Left colon (tissue), 2 donors: ENCODE results near the gene IQSEC1. TPM values are rescaled to one million over a fixed set of nuclear protein-coding genes. Genes with fewer than 3 reads are reported as not detected.

Experiments used
- ATAC-seq: fragments of 200-7000 bp; cut with Tn5 transposase; one replicate; pipeline ENCODE4 v1.9.1; 2020; ENCODE audit warnings: mild to moderate bottlenecking, moderate library complexity
- DNase-seq, 2 donors: peaks; one replicate each; pipeline ENCODE4 v3.0.0-alpha.2; 2020
- intact Hi-C, 2 donors: fragments of 100-400 bp; cut with DNase I in 1 of 2; cut with micrococcal nuclease in 1 of 2; formaldehyde crosslinking; loops; one replicate each; pipeline versions ENCODE4 v1.11.2 to v1.14.0; 2022; cut with DNase I, micrococcal nuclease
- total RNA-seq, 2 donors: library from RNA; stranded (reverse); fragmentation: NEBNext Ultra II Directional; extraction: Animal tissue kit (Norgen Biotek cat#: 25700); gene quantifications; one replicate each; pipeline ENCODE4 v1.2.1, GENCODE V29; 2021
- donor health status: DM: no; HTN: no; CAD: no.
- donor health status: DM: yes; HTN: yes; CAD: no.

IQSEC1 gene
- total RNA-seq, 2 donors from 2014 or later: 17.2 to 23.6 TPM

DNA sequence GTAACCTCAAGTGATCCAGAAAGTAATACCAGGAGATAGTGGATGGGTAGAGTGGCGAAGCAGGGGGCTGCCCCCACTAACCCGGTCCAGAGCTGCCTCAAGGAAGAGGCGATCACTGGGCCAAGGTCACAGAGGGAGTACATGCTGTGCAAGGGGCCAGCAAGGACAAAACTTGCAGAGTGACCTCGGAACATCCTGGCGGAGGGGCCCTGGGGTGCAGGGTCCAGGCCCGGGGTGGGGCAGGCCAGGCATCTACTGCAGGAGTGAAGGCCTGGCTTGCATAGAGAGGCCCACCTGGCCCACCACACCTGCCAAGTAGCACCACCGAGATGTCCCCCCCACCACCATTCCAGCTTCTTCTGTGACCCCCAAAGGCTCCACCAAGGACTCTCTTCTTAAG lies 17.6 kb downstream of the IQSEC1 start:
- intact Hi-C loops: no loop called here
- DNase-seq: no peak
- ATAC-seq: no peak

DNA sequence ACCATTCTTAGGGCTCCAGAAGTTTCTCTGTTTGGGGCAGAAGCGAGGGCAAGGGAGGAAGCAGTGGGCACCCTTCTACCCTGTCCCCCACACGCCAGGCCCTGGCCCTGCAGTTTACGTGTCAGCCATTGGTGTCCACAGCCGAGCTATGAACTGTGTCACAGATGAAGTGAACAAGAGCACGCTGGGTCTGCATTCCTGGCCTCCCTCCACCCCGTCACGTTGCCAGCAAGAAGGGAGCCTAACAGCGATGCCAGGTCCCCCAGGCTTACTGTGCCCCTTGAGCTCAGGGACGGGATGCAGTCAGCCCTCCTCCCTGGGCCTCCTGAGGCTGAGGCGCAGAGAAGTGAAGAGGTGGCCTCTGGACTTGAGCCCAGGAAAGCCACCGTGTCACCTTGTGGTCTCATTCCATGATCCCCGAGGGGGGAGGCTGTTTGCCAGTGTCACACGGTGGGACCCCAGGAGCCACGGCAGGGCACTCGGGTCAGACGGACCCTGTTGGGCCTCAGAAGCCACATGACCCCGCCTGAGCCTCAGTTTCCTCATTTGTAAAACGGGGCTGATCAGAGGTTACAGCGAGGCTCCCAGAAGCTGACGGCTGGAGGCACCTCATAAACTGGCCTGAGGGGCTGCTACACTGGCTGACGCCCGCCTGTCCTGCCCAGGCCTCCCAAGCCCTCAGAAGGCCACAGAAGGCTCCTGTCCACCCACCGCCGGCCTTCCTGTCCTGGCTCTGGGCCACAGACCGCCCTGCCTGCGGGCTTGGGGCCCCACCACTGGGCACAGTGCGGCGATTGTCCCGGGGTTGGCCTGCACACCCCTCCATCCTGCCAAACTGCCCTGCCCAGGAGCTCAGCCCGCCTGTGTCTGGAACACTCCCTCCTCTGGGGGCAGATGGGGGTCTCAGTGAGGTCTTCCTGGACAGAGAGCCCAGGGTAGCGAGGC lies 18.6 kb downstream of the IQSEC1 start:
- intact Hi-C loops: no loop called here
- DNase-seq (no peak), ATAC-seq (no peak)

DNA sequence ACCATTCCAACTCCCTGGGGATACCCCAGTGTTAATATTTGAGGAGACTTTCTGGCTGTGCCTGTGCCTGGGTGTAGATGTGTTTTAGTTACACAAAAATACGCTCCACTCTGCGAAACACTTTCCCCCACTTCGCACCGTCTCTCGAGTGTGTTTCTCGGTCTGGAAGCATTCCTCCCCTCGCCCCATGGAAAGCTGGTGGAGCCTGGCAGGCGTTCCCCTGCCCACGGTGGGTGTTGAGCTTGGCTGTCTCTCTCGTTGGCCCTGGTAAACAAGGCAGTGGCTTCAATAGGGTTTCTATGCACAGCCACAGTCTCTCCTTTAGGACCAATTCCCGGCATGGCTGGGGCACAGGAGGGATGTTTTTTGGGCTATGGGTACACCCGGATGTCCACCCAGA lies 19.3 kb downstream of the IQSEC1 start:
- no peak for DNase-seq
- no peak for ATAC-seq
- intact Hi-C loops: no loop called here

DNA sequence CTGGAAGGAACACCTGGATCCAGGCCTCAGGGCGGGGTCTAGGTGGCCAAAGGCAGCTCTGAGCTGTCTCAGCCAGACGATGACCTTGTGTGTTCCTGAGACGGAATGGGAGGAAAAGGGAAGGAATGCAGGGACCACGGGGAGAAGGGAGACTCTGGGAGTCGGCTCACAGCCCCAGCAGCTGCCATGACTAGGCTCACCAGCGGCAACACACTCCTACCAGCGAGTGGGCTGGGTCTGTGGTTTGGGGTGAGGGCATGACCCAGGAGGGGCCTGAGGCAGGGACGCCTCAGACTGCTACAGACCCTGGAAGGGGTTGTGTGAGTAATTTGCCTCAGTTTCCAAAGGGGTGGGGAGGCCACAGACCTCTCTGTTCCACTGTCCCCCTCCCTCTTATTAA lies 19.8 kb downstream of the IQSEC1 start:
- intact Hi-C loops: no loop called here
- ATAC-seq (no peak), DNase-seq (no peak)

DNA sequence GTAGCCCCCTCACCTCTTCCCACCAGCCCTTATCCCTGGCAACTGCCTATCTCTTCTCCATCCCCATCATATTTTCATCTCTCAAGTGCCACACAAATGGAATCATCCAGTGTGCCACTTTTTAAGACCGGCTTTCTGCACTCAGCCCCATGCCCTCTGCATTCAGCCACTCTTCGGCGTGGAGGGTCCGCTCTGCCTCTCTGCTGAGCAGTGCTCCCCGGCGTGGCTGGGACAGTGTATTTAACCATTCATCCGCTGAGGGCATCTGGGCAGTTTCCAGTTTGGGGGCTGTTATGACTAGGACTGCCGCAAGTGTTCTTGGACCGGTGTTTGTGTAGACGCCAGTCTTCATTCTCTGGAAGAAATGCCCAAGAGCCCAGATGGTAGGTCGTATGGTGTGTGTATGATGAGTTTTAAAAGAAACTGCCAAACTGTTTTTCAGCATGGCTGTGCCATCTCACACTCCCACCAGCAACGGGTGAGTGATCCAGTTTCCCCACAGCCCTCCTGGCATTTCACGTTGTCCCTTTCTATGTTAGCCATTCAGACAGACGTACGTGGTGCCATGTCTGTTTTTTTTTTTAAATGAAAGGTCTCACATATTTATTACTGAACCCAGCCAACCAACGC lies 20.9 kb downstream of the IQSEC1 start:
- intact Hi-C loops: no loop called here
- no peak for DNase-seq
- ATAC-seq: no peak

DNA sequence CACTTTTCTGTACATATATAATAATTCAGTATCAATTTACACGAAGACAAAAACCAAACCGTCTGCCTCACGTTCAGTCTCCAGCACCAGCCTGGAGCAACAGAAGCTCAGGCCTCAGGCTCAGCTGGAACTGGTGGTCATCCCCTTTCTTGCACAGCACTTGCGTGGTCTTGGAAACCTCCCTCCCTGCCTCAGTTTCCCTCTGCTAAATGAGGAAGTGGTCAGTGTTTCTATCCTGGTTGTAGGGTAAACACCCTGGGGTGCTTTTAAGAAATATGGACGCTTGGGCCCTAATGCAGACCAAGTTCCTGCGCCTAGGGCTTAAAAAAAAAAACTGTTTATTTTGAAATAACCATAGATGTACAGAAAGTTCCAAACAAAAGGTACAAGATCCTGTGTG lies 21.6 kb downstream of the IQSEC1 start:
- ATAC-seq: no peak
- intact Hi-C loops: no loop called here
- no peak for DNase-seq

DNA sequence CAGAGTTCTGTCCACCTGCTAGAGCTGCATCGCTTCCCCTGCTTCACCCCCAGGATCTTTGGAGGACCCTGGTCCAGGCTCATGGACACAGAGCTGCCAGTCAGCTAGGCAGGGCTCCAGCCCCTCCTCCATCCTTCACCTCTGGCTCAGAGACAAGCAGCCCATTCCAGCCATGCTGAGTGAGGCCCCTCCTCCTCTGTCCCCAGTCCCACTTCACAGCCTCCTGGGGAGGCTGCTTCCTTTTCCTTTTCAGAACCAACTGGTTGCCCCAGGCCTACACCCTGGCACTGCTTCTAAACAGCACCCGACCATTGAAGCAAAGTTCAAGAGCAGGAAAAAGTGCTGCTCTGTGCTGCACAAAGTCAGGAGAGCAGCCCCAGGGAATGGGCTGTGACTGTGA lies 22.2 kb downstream of the IQSEC1 start:
- ATAC-seq: no peak
- intact Hi-C loops: no loop called here
- no peak for DNase-seq

DNA sequence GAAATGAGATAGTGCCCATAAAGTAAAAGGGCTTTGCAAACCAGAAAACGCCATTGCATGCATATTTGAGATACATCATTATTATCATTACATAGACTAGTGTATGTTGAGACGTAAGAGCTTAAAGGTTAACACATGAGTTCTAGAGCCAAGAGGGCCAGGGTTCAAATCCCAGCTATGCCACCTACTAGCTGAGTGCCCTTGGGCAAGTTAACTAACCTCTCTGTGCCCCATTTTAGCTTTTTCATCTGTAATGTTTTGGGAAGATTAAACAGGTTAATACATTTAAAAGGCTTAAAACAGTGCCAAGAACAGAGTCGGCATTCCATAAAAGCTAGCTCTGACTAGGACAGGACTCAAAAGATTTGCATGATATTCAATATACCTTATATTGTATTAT lies 22.8 kb downstream of the IQSEC1 start:
- intact Hi-C loops: no loop called here
- ATAC-seq: no peak
- DNase-seq: no peak

DNA sequence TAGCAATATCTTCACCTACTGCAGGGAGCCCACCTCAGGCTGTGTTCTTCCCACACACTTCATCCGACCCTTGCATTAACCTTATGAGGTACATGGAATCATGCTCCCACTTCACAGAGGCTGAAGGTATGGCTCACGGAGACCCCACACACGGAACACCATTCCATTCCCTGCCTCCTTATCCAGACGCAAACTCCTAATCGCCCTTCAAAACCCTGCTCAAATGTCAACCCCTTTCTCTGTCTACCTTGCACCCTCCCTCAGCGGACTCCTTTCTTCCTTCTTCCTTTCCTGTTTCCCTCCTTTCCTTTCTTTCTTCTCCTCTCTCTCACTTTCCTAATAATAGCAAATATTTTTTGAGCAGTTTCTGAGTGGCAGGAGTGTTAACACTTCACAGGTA lies 23.8 kb downstream of the IQSEC1 start:
- ATAC-seq (no peak), DNase-seq (no peak)
- intact Hi-C loops: no loop called here

DNA sequence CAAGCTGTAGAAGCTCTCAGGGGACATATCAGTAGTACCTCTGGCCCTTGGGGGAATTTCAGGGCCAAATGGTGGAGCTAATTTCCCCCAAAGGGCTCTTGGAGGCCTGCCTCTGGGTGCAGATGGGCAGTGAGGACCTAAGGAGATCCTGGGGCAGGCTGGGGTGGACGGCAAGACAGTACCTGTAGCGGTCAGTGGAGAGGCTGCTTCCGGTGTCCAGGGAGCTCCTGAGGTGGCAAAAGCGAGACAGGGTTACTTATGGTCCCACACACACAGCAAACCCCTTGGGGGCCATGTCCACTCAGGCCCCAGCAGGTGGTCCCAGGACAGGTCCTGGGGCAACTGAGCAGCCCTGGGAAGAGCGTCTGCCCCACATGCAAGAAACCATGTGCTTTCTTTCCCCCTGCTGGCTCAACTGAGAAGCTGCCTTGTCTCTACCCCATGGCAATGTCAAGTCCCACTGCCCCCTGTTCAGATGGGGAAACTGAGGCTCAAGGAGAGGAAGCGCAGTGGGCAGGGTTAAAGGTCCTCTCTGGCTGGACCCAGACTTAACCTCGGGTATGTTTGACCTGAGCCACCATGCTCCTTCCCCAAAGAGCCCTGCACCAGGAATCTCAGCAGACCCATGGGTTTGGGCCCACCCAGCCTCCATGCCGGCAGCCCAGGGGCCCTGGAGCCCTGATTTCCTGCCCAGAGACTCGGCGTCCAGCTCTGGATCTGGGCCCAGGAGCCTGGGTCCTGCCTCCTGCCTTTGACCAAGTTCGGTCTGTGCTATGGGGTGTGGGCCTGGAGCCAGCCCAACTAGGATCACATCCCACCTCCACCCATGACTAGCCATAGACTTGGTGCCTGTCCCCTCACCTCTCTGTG lies 25.7 kb downstream of the IQSEC1 start:
- DNase-seq (no peak), ATAC-seq (no peak)
- intact Hi-C loops: no loop called here

DNA sequence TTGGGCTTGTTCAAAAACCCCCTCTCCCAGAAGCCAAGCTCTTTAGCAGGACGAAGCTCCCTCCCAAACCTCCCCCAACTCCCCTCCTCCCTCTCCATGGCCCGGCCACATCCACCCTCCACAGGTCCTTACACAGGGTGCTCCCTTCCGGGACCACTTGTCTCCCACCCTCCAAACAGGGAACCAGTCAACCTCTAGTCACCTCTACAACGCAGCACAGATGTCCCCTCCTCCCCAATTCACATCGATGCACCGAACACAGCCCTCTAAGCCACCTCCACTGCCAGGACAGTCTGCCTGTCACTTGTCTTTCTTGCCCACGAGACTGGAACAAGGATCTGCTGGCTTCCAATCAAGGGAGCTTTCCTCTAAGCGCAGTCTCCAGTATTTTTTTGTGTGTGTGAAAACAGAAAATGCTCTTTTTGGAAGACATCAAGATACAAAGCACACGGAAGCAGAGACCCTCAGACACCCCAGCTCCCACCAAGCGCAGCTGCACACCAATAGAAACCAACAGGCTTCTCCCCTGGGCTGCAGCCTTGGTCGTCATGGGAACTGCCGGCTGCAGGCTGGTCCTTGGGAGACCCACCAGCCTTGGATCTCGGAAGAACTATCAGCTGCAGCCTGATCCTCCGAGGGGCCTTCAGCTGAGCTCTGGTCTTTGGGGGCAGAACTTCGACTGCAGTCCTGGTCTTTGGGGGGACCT lies 26.5 kb downstream of the IQSEC1 start:
- DNase-seq (no peak), ATAC-seq (no peak)
- intact Hi-C loops: no loop called here

DNA sequence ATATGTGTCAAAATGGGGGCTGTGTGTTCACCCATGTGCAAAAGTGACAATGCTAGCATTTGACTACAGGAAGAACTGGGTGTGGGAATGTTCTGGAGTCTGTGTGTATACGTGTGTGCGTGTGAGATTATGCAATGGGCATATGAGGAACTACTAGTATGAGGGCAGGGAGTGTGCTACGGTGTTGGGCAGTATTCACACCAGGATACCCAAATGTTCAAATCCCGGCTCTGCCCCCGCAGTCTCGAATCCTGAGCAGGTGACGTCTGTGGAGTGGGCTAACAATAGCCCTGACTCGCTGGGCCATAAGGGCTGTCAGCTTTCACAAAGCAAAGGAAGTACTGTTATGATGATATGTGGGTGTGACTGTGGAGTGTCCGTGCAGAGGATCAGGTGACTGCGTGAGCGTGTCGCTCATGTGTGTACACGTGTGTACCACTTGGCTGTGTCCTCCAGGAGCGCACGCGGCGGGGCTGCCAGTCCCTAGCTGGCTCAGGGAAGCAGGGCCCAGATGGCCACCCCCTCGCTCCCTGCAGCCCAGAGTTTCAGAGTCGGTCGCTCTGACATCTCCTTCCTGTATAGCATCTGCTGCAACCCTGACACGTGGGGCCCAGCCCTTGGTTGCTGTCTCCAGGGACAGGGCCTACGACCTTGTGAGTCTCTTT lies 27.2 kb downstream of the IQSEC1 start:
- DNase-seq (peak; percentile 35 to 40), ATAC-seq (peak; percentile 23)
- intact Hi-C loops: no loop called here

DNA sequence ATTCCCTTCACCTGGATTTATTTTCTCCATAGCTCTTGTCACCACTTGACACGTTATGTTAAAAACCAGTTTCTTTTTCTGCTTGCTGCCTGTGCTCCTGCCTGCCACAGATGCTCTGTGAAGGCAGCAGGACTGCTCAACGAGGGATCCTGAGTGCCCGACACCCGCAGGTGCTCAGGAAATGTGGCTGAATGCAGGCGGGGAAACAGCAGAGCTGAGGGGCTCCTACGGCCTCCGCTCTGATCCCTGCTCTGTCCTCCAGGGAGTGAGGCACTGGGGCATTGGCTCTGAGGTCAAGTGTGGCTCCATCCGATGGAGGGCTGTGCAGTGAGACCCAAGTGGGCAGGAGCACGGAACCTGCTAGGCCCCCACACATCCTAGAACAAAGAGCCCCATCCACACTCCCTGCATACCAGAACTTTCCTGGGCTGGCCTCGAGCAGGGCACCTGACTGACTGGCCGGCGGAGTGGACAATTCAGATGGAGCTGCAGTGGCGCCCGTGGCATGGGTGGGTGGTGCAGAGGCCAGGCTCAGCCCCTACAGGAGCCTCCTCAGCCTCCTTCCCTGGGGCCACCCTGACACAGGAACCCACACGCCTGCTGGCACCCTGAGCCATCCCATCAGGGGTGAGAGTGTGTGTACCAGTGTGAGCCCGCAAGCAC lies 27.9 kb downstream of the IQSEC1 start:
- intact Hi-C loops: no loop called here
- no peak for DNase-seq
- no peak for ATAC-seq

DNA sequence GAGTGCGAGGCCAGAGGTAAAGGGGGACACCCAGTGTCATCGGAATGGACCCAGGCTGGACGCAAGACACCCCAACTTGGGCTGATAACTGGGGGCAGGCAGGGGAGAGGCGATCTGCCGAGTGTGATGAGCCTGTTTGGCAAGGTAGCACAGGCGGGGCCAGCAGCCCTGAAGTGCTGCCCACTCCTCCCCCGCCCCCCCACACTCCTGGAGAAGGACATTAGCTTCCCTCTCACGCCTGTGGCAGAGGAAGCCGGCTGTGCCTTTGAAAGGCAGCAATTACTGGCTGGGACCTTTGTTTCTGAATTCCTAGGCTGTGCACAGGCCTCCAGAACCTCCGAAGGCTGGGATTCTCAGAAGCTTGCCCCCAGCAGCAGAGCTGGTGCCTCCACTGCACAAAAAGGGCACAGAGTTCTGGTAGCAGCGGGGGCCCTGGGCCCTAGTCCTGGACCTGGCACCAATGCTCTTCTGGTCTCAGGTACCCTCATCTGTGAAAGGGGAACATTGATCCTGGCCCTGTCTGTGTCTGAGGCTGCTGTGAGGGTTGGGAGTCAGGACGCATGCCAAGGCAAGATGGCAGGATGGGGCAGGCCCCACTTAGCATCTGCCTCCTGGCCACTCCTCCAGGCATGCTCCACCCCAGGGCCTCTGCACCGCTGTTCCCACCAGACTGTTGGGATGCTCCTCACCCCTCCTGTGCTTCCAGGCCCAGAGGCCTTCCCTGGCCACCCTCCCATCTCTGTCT lies 28.6 kb downstream of the IQSEC1 start:
- no peak for DNase-seq
- intact Hi-C loops: no loop called here
- no peak for ATAC-seq

DNA sequence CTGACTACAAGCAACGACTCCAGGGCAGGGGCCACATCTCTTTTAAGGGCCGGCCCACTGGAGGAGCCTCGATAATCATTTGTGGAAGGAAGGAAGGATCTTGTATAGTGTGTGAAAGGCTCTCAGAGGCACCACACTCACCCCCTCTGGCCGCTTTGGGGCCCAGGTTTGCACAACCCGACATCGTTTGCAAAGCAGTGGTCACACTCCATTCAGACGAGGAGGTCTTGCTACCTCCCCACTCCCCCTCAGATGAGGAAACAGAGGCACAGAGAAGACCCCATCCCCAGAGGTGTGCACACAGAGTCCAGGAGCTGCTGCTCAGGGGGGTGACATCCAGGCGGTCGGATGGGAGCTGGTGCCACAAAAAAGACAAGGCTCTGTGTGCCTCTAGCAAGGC lies 29.6 kb downstream of the IQSEC1 start:
- DNase-seq: no peak
- no peak for ATAC-seq
- intact Hi-C loops: no loop called here

DNA sequence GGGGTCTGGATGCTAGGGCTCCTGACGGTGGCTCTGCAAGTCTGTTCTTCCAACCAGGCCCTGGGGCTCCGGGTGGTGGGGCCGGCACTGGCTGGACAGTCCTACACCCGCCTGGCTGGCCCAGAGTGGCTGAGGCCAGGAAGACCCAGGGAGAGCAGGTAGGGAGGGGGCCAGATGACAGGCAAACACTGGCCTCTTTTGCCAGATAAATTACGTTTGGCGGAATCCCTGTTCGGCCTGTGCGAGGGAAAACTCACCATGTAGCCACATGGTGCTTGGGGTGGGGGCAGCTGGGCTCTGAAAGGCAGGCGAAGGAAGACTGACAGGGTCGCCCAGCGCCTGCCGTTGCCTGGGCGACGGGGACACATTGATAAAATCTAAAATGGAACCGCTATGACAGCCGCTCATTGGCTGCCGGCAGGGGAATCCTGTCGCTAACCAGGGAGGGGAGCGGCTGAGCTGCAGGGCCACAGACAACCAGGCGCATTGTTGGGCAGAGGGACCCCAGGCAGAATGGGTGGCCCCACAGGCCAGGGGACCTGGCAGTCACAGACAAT lies 30.4 kb downstream of the IQSEC1 start:
- ATAC-seq (no peak), DNase-seq (no peak)
- intact Hi-C loops: no loop called here

DNA sequence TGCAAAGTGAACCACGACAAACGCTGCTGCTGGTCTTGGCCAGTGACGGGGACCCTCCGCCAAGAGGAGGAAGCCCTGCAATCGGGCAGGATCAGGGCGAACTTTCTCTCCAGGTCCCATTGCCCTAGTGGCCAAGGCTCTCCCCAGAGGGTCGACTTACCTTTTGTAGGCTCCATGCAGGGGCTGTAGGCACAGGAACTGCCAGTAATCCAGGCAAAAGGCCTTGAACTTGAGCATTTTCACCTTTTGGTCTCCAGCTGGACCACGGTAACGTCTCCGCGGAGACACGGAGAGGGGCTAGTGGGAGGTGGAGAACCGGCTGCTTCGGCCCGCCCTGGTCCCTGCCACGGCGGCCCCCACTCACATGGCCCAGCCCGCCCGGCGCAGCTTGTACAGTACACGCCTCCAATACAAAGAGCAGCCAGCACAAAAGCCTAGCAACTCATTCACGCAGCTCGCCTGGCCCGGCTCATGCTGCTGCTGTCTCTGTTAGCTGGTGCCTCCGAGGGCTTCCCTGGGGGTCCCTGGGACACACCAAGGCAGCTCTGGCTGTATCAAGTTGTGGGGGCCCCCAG lies 31.0 kb downstream of the IQSEC1 start:
- ATAC-seq (no peak), DNase-seq (no peak)
- intact Hi-C loops: no loop called here
